Fibroblast of skin of right biceps (primary cell): ENCODE measurements around the gene ISG20L2.
A peak's percentile ranks its signal among the peaks of the same experiment; 100 is the strongest.

ENCODE experiments used
- DNase-seq: peaks from one replicate; pipeline ENCODE4 v3.0.0-alpha.2; 2013

Gene ISG20L2

DNA sequence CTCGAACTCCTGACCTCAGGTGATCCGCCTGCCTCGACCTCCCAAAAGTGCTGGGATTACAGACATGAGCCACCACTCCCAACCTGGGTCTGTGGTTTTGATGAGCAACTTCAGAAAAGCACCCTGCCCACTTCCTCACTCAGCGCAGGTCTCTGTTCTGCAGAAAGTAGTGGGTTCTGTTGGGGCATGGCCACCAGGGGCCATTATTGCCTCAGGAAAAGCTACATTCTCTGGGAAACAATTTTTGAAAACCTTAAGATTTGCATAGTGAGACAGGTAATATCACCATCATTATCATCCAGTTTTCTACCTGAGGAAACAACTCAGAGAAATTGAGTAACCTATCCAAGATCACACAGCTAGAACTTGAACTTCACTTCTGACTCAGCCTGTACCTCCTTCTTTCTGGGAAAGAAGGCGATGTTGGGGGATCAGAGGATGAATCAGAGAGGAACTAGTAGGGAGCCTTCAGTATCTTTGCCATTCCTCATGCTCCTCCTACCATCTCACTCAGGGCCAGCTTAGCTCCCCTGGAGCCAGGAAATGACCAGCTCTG, 44.3 kb downstream of the ISG20L2 start:
- peak; percentile 64 for DNase-seq

DNA sequence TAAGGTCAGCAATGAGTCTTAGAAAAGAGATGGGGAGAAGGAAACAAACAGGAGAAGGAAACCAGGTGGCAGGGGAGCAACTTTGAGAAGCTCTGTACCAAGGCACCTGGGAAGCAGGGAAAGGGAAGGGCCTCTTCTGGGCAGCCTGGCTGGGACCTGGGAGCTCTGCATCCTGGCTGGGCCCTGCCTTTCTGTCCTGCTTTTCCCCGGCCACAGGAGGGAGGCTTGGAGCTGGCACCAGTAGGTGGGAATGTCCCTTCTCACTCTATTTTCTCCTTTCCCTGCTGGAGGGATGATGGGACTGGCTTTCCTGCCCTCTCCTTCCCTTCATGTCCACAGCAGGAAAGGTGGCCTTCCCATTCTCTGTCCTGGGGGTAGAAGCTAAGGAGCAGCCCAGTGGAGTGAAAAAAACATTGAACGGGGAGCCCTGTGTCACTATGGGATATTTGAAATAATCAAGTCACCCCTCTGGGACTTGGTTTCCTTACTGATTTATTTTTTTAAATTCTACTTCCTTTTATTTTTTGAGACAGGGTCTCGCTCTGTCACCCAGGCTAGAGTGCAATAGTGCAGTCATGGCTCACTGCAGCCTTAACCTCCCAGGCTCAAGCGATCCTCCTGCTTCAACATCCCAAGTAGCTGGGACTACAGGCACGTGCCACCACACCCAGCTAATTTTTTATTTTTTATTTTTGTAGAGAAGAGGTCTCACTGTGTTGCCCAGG, 46.2 kb downstream of the ISG20L2 start:
- DNase-seq: no peak

DNA sequence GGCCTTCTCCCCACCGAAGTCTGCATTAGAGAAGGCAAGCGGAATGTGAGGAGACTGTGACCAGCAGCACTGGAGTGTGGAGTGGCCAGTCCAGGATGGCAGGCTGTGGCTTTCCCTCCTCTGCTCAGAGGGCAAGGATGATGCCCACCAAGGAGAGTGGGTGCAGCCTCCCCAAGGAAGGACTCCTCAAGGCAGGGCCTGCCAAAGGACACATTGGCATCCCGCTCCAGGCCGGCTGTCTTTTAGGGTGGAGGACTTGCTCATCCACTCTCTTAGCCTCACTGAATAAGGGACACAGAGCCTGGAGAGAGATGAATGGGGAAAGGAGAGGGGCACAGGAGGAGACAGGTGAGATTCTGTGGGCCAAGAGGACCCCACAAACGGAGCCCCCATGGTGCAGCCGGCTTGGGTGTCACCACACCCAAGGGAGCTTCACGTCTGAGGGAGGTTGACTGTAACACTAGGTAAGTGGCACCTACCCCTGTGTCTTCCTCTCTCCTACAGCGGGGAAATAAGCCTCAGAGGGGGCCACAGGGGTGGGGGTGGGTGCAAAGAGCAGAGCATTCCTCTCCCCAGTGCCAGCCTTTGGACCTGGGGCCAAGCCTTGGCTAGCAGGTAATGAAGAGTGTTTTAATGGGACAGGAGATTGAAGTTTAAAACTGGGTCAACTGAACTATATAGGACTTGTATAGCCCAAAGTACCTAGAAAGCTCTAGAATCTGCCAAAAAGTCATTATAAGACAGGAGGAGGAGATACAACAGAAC, 47.2 kb downstream of the ISG20L2 start:
- DNase-seq: no peak

DNA sequence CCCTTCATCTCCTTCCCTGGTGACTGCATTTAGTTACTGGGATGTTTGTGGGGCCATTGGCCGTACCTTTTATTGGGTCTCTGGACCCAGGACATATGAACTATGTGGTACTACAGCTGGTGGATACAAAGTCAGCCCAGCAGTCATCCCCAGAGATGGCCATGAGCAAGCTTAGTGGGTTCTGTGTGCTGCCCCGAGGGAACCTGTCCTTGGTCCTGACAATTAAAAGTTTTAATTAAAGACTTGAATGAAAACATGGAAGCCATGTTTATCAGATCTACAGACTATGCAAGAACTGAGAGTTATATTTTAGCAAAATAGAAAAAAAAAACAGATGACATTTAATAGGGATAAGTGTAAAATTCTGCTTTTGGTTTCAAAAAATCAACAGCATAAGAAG, 48.5 kb downstream of the ISG20L2 start:
- DNase-seq: no peak

DNA sequence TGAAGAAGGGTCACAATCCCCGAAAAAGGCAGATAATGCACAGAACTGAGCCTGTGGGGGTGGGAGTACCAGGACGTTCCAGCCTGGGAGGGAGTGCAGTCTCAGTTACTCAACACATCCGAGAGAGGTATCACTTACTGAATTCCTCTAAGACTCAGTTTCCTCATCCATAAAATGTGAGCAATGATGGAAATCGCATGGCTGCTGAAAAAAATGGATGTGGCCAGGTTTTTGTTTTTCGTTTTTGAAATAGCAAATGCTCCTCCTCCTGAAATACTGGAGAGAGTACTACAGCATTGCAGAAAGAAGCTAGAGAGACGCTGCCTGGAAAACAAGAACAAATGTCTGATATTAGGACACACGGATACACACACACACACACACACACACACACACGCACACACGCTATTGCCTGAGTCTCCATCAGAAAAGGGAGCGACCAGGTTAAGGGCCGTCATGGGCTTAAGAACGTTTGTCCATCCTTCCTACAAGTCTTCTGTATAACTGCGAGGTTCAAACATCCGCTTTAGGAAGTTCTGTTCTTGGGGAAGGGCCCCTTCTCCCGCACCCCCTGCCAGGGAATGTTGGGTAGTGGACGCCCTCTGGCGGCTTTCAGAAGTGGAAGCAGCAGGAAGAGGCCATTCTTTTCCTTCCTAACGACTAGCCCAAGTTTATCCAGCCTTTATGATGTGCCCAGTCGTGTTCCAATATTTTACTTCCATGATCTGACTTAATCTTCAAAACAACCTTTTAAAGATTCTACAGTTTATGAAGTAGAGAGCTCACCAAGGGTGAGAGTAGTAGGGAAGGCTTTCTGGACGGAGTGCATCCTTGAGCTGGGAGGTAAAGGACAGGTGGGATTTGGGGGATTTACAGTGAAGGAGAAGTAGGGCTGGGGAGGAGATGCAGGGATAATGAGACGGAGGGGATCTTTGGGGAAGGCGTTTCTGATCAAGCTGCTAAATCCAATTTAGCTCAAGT, 50.7 kb downstream of the ISG20L2 start:
- peak; percentile 83 for DNase-seq

DNA sequence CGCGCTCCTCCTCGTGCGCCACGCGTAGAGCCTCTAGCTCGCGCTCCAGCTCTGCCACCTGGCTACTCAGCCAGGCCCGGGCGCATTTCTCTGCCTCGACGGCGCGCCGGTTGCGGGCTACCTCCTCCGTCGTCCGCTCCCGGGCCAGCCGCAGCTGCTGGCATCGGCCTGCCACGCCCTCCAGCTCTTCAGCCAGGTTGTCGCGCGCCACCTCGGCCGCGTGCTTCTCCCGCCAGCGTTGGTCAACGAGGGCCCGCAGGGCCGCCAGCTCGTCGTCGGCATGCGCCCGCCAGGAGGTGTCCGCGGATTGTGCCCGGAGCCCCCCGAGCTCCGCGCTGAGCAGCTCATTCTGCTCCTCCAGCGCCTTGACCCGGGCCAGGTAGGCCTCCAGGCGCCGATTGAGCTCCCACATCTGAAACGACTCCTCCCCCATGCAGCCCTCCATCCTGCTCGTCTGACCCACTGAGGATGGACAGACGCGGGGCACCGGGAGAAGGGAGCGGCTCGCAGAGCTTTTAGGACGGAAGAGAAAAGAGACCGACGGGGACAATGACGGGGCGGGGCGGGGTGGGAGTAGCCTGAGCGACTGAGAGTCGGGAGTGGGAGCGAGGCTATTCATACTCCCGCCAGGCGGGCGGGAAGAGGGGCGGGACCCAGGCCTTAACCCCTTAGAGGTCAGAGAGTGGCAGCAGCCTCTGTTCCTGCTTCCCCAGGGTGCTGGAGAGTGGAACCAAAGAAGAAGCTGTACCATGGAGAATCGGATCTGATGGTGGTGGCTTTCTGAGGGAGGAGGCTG, 51.5 kb downstream of the ISG20L2 start, which contains the start of gene NES:
Gene NES (minus strand): TSS at position 588 of the 796 bp plus-strand sequence. CDS start 143 bp downstream, at position 445.
- DNase-seq: peak; percentile 61

DNA sequence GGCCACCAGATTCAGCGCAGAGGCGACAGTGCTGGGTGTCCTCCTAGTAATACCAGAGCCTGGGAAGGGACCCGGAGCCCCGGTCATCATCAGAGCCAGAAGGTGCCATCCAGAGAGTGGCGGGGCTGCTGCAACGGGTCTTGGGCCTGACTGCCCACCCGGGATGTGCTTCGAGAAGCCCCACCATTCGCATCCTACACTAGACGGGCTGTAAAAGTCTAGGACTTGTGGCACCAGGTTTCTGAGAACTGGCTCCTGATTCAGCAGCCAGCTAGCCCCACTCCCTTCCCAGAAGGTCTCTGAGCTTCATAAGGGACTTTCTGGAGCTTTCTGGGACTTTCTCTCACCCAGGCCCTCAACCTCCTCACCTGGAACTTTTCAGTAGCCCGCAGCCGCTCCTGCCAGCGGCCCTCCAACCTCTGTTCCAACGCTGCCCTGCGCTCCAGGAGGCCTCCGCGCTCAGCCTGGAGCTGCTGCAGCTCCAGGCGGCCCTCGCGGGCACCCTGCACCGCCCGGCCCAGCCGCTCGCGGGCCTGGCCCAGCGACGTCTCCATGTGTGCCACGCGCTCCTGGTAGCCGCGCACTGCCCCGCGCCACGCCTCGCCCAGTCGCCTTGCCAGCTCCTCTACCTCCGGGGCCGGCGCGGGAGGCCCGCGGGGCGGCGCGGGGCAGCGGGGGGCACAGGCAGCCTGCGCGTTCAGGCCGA, 52.3 kb downstream of the ISG20L2 start:
- no peak for DNase-seq

DNA sequence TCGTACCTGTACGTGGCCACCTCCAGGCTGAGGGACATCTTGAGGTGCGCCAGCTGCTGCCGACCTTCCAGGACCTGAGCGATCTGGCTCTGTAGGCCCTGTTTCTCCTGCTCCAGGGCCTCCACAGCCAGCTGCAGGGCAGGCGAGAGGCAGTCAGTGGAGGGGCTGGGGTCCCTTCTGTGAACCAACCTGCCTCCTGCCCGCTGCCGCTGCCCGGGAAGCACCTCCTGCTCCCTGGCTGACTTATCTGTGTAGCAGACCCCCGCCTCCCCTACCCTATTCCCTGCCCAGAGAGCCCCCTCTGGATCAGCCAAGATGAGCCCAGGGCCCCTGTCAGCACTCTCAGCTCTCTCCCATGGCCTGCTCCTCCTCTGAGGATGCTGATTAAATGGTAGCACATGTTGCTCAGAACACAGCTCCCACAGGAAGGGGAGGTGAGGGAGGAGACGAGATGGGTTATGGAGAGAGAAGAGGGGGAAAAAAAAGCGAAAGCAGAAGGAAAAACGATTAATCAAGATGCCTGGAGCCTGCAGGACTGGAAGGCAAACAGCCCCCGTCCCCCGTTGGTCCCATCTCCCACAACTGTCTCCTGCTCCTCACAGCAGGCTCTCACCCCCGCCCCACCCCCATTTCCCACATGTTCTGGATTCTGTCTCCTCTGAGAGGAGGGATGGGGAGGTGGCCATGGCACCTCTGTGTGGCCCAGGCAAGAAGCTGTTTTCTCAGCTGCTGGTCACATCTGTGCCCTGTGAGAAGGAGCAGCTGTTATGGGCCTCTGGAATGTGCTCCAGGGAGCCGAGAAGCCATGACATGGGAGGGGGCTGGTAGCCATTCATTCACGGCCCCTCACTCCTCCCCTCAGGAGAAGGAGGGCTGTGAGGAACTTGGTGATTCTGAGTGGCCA, 53.1 kb downstream of the ISG20L2 start:
- DNase-seq: peak; percentile 61

DNA sequence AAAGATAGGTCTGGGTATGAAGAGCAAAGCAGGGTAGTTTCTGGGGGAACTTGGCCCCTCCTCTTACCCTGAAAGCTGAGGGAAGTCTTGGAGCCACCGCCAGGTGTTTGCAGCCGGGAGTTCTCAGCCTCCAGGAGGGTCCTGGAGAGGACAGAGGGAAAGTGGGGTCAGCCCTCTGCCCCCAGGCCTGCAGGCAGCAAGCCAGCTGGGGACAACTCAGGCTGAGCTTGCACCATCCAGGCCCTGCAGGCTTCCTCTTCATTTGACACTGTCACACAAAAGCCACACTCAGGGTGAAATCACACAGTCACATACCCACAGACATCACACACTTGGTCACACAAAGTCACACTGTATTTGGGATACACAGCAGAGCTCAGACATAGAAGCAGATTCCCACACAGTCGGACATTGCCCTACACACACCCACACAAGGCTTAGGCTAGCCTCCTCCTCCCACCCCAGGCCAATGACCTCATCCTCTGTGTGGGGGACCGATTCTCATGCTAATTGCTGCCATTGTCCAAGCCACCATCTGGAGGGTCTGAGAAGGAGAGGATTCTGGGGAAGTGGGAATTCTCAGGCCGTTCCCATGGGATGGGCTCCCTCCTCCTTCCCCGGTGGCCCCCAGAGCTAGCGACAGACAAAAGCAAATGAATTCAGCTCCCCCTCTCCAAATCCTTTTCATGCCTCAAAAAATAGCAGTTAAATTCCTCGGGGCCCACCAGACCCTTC, 55.0 kb downstream of the ISG20L2 start:
- no peak for DNase-seq
